Spleen (tissue), 11 donors: ENCODE results near the gene COA1. TPM values are rescaled to one million over a fixed set of nuclear protein-coding genes. Genes with fewer than 3 reads are reported as not detected.

Experiments
- DNase-seq: peaks from one replicate; pipeline ENCODE4 v3.0.0-alpha.2; 2020
- H3K27ac ChIP-seq, 8 donors: fragments of 200-600 bp; sonication (generic) in 7 of 8; 1 replicate in 4 of 8; 2 replicates in 4 of 8; pipeline versions ENCODE4 v1.5.0 to v1.8.0; 2016 to 2021; ENCODE audit warnings: inconsistent platforms in 4 of 8, mild to moderate bottlenecking in 4 of 8, moderate library complexity in 1 of 8
- H3K27me3 ChIP-seq, 7 donors: fragments of 200-600 bp; sonication (generic) in 6 of 7; replicated peaks in 1 of 7; 1 replicate in 4 of 7; 2 replicates in 3 of 7; pipeline versions ENCODE4 v1.5.0 to v1.8.0; 2016 to 2021; ENCODE audit warnings: inconsistent platforms in 3 of 7, mild to moderate bottlenecking in 1 of 7
- H3K36me3 ChIP-seq, 6 donors: fragments of 200-600 bp; sonication (generic) in 5 of 6; 1 replicate in 4 of 6; 2 replicates in 2 of 6; pipeline versions ENCODE4 v1.5.0 to v1.8.0; 2016 to 2021; ENCODE audit warnings: inconsistent platforms in 2 of 6
- H3K4me1 ChIP-seq, 6 donors: fragments of 200-600 bp; sonication (generic) in 5 of 6; 1 replicate in 3 of 6; 2 replicates in 3 of 6; pipeline versions ENCODE4 v1.5.0 to v1.8.0; 2016 to 2021; ENCODE audit warnings: inconsistent platforms in 3 of 6
- H3K4me3 ChIP-seq, 8 donors: fragments of 200-600 bp; sonication (generic) in 7 of 8; 1 replicate in 4 of 8; 2 replicates in 4 of 8; pipeline versions ENCODE4 v1.5.0 to v1.8.0; 2016 to 2021; ENCODE audit warnings: inconsistent platforms in 4 of 8, mild to moderate bottlenecking in 4 of 8, moderate library complexity in 2 of 8
- H3K9me3 ChIP-seq, 8 donors: fragments of 200-600 bp; sonication (generic) in 7 of 8; 1 replicate in 4 of 8; 2 replicates in 4 of 8; pipeline versions ENCODE4 v1.5.0 to v1.8.0; 2016 to 2021; ENCODE audit warnings: inconsistent platforms in 4 of 8
- CTCF ChIP-seq, 11 experiments: fragments of 200-600 bp in 7 of 11; fragments of 450-650 bp in 4 of 11; sonication (generic) in 4 of 11; IDR thresholded peaks in 8 of 11; conservative IDR thresholded peaks in 3 of 11; 1 replicate in 7 of 11; 2 replicates in 4 of 11; pipeline versions ENCODE4 v1.4.0 to v1.8.0; 2016 to 2021; ENCODE audit warnings: antibody characterized with exemption in 11 of 11, inconsistent platforms in 4 of 11, mild to moderate bottlenecking in 1 of 11
- POLR2A ChIP-seq, 3 donors: fragments of 450-650 bp; IDR thresholded peaks; one replicate each; pipeline ENCODE4 v1.5.1; 2017; ENCODE audit warnings: antibody characterized with exemption in 3 of 3, mild to moderate bottlenecking in 1 of 3
- POLR2AphosphoS5 ChIP-seq, 3 donors: sonication (generic); formaldehyde crosslinking; IDR thresholded peaks; one replicate each; pipeline ENCODE4 v1.5.1; 2017; ENCODE audit warnings: antibody characterized with exemption in 3 of 3
- WGBS, 5 donors: extraction: QIAGEN DNeasy Blood & Tissue Kit in 3 of 5; methylation state at CpG; one replicate each; pipeline versions ENCODE4 v1.1.5 to v1.1.7; 2013 to 2018; 5-methylcytosine and 5-hydroxymethylcytosine counted together
- intact Hi-C: fragments of 100-400 bp; cut with DNase I; formaldehyde crosslinking; loops from one replicate; pipeline ENCODE4 v1.15.0; 2023; ENCODE audit warnings: low total_unique reads
- polyA plus RNA-seq, 3 donors: library from polyadenylated mRNA; stranded (reverse); fragments of 200-250 nt; gene quantifications; one replicate each; pipeline ENCODE4 v1.2.1, GENCODE V29; 2013
- total RNA-seq, 7 donors: library from RNA; depleted of rRNA in 3 of 7; stranded (reverse); fragments of >200 nt in 3 of 7; fragmentation: NEBNext Ultra II Directional in 4 of 7; extraction: Animal tissue kit (Norgen Biotek cat#: 25700) in 4 of 7; gene quantifications; one replicate each; pipeline versions ENCODE4 v1.1.0 to v1.2.1, GENCODE V29; 2016 to 2021
- donor health status: healthy with polysubstance abuse.
- donor health status: DM: no; HTN: no; CAD: no; lungs with moderate emphysema.
- donor health status: DM: no; HTN: no; CAD: no.
- donor health status: Bipolar disorder and iron deficiency.
- donor health status: healthy.
- donor health status: DM: no; HTN: no; CAD: no.
- donor health status: DM: yes; HTN: yes; CAD: no.

COA1 gene
- total and polyA plus RNA-seq, 10 donors: 48.3 to 102 (median 67.2) TPM

- peak overlapping the region in 6 of 8 donors; percentile 0 to 61 (median 23) for H3K4me3 ChIP-seq
- no peaks in the 10 kb centered on the region for H3K27me3 ChIP-seq
Measured at GRCh38 chr7:43650457-43651052, 78.8 kb downstream of the COA1 start.

DNA sequence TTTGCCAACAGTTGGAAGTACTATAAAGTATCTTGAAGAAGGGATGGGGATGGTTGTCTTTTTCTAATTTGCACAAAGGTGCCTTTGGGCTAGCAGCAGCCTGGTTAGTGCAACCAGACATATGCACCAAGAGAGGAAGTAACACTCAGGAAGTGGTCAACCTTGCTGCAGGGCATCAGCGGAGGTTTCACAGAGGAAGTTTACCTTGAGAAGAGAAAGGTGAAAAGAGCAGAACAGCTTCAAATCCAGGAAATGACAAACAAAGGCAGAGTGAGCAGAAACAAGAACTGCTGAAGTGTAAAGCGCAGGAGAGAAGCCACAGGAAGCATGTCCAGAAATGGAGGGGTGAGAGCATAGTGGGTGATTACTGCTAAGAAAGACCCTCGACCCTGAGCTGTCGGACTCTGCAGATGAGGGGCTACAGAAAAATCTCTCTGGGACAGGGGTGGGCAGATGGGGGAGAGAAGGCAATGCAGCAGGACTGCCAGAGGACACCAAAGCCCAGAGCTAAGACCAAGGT lies 79.5 kb downstream of the COA1 start:
- intact Hi-C loops: no loop called here
- Histone ChIP-seq H3K27me3 (no peaks in the 10 kb centered on the region), H3K4me1 (peaks cover 75 to 100% (median 97%) of the 10 kb centered on the region in 6 donors), H3K36me3 (peaks cover 0 to 21% (median 0%) of the 10 kb centered on the region in 6 donors), H3K4me3 (peak overlapping the region in 6 of 8 donors; percentile 0 to 61 (median 23)), H3K9me3 (no peaks in the 10 kb centered on the region), H3K27ac (peak overlapping the region; percentile 91 to 98 (median 94))
- no peak for TF ChIP-seq CTCF (IDR thresholded peaks at IDR 0.05 in 8 of 11, conservative IDR thresholded peaks at IDR 0.05 in 3 of 11)
- peak in 1 of 3 donors; percentile 15 for TF ChIP-seq POLR2A (IDR thresholded peaks at IDR 0.05)
- TF ChIP-seq POLR2AphosphoS5 (IDR thresholded peaks at IDR 0.05): peak in 1 of 3 donors; percentile 96
- WGBS, 5 donors: 10 to 23% (median 13%) methylated on average over 4 of the region's 4 CpGs
- DNase-seq: peak; percentile 89

More at GRCh38 chr7:43650457-43651052, 78.8 kb downstream of the COA1 start:
- Histone ChIP-seq H3K4me1 (peaks cover 71 to 99% (median 91%) of the 10 kb centered on the region in 6 donors), H3K36me3 (peaks cover 0 to 14% (median 0%) of the 10 kb centered on the region in 6 donors), H3K9me3 (no peaks in the 10 kb centered on the region), H3K27ac (peak overlapping the region; percentile 79 to 98 (median 94))
- DNase-seq: peak; percentile 78
- intact Hi-C loops: no loop called here
- 9 to 39% (median 20%) methylated on average over 9 of the region's 9 CpGs for WGBS, 5 donors
- TF ChIP-seq POLR2A (IDR thresholded peaks at IDR 0.05): no peak
- TF ChIP-seq POLR2AphosphoS5 (IDR thresholded peaks at IDR 0.05): peak in 1 of 3 donors; percentile 67

- intact Hi-C loops: no loop called here
- no peaks in the 10 kb centered on the region for H3K27me3 ChIP-seq
- WGBS, 5 donors: 10 to 17% (median 13%) methylated on average over 8 of the region's 8 CpGs
- H3K9me3 ChIP-seq: no peaks in the 10 kb centered on the region
- peaks cover 0 to 32% (median 0%) of the 10 kb centered on the region in 6 donors for H3K36me3 ChIP-seq
- peak in 1 of 3 donors; percentile 92 for TF ChIP-seq POLR2AphosphoS5 (IDR thresholded peaks at IDR 0.05)
- no peak for TF ChIP-seq CTCF (IDR thresholded peaks at IDR 0.05 in 8 of 11, conservative IDR thresholded peaks at IDR 0.05 in 3 of 11)
- H3K27ac ChIP-seq: peak overlapping the region; percentile 91 to 98 (median 94)
- DNase-seq: peak; percentile 91
- H3K4me3 ChIP-seq: peak overlapping the region in 7 of 8 donors; percentile 0 to 61 (median 17)
- peaks cover 67 to 98% (median 93%) of the 10 kb centered on the region in 6 donors for H3K4me1 ChIP-seq
Measured at GRCh38 chr7:43648473-43649406, 80.6 kb downstream of the COA1 start.

GRCh38 chr7:43647673-43648472 lies 81.5 kb downstream of the COA1 start:
- peaks cover 0 to 40% (median 4%) of the 10 kb centered on the region in 6 donors for H3K36me3 ChIP-seq
- 10 to 21% (median 15%) methylated on average over 9 to 10 of the region's 10 CpGs for WGBS, 5 donors
- no peaks in the 10 kb centered on the region for H3K9me3 ChIP-seq
- peak overlapping the region; percentile 91 to 98 (median 94) for H3K27ac ChIP-seq
- H3K27me3 ChIP-seq: no peaks in the 10 kb centered on the region
- DNase-seq: peak; percentile 89
- intact Hi-C loops: no loop called here
- H3K4me1 ChIP-seq: peaks cover 60 to 98% (median 93%) of the 10 kb centered on the region in 6 donors
- H3K4me3 ChIP-seq: peak overlapping the region in 6 of 8 donors; percentile 6 to 61 (median 17)
- peak; percentile 84 to 92 (median 87) for TF ChIP-seq POLR2AphosphoS5 (IDR thresholded peaks at IDR 0.05)
- no peak for TF ChIP-seq POLR2A (IDR thresholded peaks at IDR 0.05)
- TF ChIP-seq CTCF (IDR thresholded peaks at IDR 0.05 in 8 of 11, conservative IDR thresholded peaks at IDR 0.05 in 3 of 11): no peak
